ENCODE results near the gene RIOX2.
"Not testable (repeated sequence)": the region's sequence is repeated elsewhere in the genome, so short reads cannot be mapped to it uniquely, and the experiment has no call there.

RIOX2 gene

DNA sequence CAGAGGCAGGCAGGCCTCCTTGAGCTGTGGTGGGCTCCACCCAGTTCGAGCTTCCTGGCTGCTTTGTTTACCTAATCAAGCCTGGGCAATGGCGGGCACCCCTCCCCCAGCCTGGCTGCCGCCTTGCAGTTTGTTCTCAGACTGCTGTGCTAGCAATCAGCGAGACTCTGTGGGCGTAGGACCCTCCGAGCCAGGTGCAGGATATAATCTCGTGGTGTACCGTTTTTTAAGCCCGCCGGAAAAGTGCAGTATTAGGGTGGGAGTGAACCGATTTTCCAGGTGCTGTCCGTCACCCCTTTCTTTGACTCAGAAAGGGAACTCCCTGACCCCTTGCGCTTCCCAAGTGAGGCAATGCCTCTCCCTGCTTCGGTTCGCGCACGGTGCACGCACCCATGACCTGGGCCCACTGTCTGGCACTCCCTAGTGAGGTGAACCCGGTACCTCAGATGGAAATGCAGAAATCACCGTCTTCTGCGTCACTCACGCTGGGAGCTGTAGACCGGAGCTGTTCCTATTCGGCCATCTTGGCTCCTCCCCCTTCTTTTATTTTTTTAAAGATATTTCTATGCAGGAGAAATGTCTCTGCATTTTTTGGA is 61.9 kb downstream of the RIOX2 start:
- DNase-seq, result not testable (repeated sequence)

DNA sequence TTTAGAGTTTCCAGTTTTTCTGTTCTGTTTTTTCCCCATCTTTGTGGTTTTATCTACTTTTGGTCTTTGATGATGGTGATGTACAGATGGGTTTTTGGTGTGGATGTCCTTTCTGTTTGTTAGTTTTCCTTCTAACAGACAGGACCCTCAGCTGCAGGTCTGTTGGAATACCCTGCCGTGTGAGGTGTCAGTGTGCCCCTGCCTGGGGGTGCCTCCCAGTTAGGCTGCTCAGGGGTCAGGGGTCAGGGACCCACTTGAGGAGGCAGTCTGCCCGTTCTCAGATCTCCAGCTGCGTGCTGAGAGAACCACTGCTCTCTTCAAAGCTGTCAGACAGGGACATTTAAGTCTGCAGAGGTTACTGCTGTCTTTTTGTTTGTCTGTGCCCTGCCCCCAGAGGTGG is 62.4 kb downstream of the RIOX2 start:
- not testable (repeated sequence) for DNase-seq

DNA sequence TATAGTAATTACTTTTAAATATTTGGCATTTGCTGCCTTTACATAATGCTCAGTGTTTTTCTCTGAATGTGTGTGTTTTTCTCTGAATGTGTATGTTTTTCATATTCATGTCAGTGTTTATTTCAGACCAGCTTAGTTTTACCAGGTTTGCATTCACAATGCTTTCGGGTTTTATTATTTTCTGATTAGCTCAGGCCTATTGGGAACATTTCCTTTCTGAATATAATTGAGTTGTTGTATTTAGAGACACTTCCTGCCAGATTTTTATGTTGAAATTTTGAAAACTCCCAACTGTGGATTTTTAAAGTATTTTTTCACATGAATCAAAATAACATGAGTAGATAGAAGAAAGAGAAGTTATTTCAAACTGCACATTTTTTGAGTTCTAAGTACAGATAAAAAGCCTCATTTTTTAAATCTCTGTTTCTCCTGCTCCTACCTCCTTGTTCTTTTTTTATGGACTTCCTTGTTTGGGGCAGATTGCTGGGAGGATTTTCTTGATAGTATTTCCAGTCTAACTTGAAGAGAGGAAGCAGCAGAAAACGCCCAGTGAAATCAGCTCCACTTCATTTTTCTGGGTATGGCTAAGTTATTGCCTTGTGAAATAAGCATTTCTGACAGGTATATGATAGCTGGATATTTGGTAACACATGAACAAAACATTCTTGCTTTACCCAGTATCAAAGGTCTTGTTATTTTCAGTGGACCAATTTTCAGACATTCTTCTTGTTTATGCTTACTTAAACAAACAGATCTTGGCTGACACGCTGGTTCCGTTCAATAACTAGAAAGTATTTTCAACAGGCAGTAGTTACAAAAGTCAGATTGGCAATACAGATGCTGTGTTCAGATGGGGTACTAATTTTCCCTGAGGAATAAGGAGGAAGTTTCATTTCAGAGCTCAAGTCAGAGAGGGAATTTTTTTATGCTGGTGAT is 70.7 kb downstream of the RIOX2 start:
- DNase-seq, result no peak

DNA sequence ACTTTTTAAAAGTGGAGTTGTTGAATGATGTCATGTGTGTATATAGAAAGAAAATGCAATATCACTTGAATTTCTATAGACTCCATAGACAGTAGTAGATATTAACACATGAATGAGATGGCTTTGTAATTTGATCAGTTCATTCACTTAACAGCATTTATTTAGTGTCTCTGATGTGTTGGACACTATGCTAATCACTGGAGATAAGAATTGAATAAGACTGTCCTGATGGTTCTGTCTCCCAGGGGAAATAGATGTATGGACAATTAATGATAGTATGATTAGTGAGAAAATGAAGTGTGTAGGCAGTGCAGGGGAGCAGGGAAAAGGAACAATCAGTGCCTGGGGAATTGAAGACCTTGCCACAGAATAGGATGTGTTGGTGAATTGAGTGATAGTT is 72.9 kb downstream of the RIOX2 start:
- DNase-seq, result no peak

DNA sequence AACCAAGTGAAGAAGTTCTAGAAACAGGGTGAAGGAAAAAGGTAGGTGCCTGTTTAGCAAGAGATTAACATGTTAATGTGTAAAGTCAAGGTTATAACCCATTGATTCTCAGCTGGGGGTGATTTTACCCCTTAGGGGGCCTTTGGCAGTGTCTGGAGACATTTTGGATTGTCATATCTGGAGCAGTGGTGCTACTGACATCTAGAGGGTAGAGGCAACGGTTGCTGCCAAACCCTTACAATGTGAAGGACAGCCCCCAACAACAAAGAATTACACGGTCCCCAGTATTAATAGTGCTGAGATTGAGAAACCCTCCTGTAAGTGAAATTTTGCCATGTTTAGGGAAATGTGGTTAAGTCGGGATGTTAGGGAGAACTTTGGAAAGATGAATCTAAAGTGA is 75.7 kb downstream of the RIOX2 start:
- DNase-seq, result no peak

DNA sequence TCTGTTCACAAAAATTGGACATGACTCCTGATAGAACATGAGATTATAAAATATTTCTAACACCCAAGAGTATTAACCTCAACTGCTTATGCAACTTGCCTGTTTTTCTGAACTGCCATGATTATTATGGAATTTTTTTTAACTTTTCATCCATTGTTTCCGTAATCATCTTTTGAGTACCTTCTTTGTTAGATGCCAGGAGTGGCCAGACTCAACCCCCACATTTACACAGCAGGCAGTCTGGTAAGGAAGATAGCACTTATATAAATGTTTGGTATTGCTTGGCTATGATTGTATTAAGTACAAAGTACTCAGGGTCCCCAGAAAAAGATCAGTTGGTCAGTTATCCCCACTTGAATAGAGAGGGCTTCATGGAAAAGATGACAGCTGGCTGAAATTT is 76.1 kb downstream of the RIOX2 start:
- no peak for DNase-seq

DNA sequence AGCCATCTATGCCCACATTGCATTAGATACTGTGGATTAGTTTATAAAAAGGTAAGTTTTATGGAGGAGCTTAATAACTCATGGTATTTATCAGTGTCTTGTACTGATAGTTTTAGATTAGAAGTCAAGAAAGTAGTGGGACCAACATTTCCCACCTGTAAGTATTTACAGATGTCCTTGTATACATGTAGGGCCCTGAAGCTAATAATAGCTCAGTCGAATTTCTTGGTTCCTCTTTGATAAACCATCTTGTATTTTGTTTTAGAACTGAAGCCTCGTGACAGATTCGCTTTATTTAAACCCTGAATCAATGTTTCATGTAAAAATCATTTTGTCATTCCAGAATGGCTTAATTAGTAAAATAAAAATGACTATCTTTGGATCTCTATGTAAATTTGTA is 77.0 kb downstream of the RIOX2 start:
- DNase-seq, result no peak

DNA sequence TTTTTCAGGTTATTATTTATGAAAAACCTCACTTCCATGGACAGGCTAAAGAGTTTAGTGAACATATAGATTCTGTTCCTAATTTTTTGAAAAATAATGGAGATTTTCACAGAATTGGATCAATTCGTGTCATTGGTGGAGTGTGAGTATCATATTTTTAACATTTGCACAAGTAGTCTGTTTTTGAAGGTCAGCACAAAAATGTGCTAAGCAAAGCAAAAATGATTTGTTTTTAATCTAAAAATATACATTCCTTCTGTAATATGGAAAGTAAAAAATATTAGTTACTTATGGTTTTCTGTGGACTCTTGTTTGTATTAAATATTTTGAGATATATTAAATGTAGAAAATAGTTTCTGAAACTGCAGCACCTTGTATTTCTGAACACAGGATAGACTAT is 79.4 kb downstream of the RIOX2 start:
- no peak for DNase-seq

Measured in fibroblast of skin of abdomen (primary cell).